PC-3 (cell line): ENCODE results near the gene CDCP1.

Experiments
- EZH2 ChIP-seq: fragments of 300-600 bp; sonication (generic); IDR thresholded peaks from one replicate; pipeline ENCODE4 v1.6.1; 2017; ENCODE audit warnings: antibody characterized with exemption, mild to moderate bottlenecking, low read length; ENCODE audit not compliant: unreplicated experiment
- TF ChIP-seq, protein P1 (sequence below): fragments of 300-600 bp; sonication (generic); conservative IDR thresholded peaks from 2 replicates; pipeline ENCODE4 v1.5.1; 2017; ENCODE audit warnings: antibody characterized with exemption, low read depth, mild to moderate bottlenecking, low read length

DNA sequence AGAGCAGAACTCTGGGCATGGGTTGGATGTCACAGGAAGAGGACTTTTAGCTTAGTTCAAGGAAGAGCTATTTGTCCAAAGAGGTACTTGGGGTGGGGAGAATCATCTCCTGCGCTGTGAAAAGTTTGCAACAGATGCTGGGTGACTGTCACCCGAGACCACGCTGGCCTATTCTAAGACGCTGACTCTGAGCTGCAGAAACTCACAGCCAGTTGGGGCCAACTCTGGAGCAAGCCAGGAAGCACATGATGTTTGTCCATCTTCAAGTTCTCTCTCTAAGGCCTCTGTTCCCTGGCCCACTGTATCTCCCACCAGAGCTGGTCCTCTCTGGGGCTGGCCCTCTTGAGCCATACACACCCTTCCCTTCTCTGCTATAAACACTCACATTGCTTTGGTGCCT is 17.9 kb upstream of the CDCP1 start:
- TF ChIP-seq, protein P1, sequence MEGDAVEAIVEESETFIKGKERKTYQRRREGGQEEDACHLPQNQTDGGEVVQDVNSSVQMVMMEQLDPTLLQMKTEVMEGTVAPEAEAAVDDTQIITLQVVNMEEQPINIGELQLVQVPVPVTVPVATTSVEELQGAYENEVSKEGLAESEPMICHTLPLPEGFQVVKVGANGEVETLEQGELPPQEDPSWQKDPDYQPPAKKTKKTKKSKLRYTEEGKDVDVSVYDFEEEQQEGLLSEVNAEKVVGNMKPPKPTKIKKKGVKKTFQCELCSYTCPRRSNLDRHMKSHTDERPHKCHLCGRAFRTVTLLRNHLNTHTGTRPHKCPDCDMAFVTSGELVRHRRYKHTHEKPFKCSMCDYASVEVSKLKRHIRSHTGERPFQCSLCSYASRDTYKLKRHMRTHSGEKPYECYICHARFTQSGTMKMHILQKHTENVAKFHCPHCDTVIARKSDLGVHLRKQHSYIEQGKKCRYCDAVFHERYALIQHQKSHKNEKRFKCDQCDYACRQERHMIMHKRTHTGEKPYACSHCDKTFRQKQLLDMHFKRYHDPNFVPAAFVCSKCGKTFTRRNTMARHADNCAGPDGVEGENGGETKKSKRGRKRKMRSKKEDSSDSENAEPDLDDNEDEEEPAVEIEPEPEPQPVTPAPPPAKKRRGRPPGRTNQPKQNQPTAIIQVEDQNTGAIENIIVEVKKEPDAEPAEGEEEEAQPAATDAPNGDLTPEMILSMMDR = no peak
- TF ChIP-seq EZH2 = no peak
